ENCODE data around the gene PBX1.

- TF ChIP-seq CTCF (IDR thresholded peaks at IDR 0.05), result no peak
- TF ChIP-seq POLR2A (IDR thresholded peaks at IDR 0.05), result no peak
Measured at GRCh38 chr1:164516591-164516990, 42.4 kb upstream of the PBX1 start.

Data from right lobe of liver (tissue), 4 donors.